GM19324 (cell line): ENCODE measurements around the gene REEP3.

Experiments used
- ATAC-seq: cut with Tn5 transposase; IDR thresholded peaks from one replicate; pipeline ENCODE4 v1.9.1; 2021; ENCODE audit warnings: mild to moderate bottlenecking, moderate library complexity; ENCODE audit not compliant: unreplicated experiment, low FRiP score

The REEP3 gene

DNA sequence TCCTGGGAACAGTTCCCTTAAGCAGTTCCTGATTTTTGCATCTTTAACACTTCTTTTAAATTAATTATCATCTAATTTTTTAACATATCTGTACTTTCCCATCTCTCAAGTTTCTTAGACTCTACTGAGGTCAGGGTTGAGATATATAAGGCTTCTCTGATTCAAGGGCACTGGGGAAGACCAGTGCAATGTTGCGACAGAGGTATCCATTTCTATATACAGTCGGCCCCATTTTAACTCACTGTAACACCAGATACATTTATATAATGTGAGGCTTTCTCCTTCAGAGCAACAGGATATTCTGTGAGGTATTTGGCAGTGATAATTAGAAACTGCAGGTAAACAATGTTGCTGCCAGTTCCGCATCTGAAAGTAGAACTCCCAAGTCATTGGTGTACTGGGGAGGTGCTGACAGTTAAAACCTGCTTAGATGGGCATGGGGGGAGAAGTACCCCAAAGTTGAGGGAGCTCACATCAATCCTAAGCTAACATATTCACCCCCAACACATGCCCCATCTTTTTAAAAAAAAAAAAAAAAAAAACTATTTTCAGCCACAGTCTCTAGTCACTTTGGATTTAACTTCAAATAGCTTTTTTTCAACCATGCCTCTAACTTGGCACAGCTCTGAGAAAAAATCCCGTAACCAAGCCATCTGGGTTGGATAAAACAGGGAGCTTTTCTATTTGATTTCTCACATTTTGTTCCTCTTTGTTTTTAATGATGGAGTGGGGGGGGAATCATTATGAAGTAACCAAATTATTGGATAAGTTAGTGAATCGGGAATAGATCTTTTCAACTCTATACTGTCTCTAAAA is 62.9 kb downstream of the REEP3 start:
- no peak for ATAC-seq

DNA sequence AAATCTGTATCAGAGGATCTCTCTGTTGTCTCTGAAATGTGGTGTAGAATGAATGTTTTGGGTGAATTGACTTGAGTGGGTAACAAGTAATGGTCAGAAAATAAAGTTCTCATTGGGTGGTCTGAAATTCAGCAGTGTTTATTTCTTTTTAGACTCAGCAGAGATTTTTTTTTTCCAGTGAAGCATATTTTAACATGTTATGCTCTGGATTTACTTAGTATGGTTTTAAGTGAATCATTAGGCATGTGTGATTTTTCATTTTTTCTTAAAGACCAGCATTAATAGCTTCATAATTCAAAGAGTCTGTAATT is 63.5 kb downstream of the REEP3 start:
- no peak for ATAC-seq

DNA sequence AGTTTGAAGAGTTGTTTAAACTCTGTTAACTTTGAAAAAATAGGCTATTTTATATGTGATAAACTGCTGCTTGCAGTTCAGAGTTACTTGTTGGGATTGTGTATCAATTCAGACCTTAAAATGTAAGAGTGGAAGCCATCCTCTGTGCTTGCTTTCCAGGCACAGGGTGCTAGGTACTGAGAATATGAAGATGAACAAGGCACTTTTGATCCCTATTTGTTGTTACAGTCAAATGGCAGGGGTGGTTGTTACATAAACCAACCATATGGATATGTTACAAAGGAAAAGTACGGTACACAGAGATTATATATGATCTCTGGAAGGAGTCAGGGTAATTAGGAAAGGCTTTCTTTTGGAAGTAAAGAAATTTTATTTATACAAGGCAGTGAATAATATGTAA is 63.8 kb downstream of the REEP3 start:
- no peak for ATAC-seq

DNA sequence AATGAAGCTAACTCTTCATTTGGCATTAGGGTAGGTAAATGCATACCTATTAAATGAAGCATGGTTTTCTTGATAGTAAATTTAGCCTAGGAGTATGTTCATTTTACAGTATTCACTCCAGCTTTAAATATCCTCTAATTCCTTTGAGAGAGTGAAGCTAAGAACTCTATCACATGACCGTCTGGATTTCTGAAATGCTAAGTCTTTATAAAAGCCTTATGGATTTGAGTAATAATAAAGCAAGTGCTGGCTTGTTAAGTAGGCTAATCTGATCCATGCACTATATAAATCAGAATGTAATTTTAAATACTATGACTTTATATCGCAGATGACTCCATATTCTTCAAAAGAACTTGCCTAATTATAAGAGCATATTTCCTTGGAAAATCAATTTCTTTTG is 64.8 kb downstream of the REEP3 start:
- no peak for ATAC-seq

DNA sequence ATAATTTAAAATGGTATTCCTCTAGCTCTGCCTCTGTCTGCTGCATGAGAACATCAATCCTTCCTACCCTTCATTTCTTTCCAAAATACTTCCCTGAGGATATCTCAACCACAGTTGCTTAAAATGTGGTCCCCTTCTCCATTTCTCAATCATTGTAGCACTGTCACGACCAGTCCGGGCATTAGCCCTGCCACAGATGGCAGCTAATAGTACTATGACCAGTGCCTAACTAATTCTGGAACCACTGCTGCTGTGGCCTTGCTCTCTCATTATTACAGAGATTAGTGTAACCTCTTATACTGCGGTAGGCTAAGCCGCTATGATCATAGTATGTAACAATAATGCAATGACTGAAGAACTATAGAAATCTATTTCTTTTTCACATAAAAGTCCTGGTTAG is 66.0 kb downstream of the REEP3 start:
- no peak for ATAC-seq

DNA sequence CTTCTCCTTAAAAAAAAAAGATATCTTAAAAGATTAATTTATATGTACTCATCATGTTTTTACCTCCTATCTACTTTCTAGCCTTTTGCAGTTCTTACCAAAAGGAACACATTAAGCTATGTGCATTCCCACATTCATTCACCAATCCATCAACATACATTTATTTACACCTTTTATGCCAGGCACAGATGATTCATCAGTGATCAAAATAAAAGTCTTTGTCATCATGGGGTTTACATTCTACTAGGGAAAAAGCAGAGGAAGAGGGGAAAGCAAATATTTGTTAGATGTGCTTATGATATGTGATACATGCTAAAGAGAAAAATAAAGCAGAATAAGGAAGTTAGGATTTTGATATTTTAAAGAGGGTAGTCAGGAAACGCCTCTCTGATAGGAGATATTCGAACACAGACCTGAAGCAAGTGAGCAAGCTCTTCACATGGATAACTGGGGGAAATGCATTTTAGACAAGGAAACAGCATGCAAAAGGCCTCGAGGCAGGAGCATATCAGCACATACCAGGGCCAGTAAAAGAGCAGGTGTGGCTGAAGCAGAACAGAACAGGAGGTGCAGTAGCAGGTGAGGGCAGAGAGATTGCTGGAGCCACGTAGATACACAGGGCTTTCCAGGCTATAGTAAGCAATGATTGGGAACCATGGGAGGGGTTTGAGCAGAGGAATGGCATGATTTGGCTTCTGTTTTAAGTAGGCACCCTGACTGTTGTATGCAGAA is 67.4 kb downstream of the REEP3 start:
- ATAC-seq, result no peak

DNA sequence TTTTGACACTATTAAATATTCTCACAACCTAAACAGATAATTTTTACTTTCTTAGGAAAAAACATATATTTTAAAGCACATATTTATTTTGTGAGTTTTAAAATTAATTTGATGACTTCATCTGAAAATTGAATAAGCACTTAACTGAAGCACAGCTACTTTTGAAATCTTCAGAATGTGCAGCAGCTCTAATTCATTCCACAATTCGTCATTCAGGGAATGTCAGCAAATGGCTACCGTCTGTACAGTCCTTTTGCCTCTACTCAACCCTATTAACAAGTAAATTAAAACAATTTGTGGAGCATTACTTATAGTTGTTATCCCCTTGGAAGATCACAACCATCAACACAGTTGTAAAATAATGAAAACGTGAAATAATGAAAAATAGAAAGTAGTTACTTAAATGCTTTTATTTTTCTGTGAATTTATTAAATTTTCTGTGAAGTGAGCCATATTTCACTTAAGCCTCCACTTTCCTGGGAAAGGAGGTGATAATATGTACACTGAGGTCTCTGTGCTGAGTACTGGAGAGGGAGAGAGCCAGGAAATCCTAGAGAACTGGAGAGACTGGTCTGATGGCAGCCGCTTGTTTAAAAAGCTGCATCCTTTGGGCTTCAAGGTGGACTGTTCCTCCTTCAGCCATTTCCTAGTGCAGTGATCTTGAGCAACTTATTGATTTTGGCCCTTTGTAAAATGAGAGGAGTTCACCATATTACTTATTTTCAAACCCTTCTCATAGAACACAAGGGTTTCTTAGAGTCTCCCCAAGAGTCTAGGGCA is 70.6 kb downstream of the REEP3 start:
- ATAC-seq, result no peak

DNA sequence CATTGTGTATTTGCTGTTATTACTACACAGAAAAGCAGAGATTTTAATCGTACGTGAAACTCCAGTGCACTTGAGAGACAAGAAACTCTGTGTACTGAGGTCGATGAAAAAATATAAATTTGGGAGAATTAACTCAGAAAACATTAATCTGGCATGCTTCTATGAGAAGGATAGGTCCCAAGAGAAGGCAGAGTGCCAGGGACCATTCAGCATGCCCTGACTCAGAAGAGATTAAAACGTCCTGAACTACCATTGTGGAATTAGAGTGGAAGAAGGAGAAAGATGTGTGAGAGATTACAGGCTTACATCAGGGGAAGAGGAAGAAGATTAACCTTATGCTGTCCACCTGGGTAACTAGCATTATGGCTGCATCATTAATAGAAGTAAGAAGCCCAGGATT is 72.4 kb downstream of the REEP3 start:
- no peak for ATAC-seq

DNA sequence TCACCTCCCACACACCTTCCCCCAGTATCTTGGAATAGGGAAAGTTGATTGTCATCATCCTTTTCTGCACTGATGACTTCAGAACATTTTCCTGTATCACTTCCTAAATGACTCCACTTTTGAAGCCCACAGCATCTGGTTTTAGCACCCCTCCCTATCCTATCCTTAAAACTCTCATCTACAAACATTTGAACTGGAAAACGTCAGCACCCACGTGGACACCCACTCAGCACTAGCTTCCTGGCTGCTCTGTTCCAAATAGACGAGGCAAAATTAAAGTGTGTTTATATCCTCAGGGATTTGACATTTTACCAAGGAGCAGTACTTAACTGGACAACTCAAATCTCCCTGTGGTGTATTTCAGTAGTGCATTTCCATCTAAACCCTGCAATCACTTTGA is 73.9 kb downstream of the REEP3 start:
- no peak for ATAC-seq

DNA sequence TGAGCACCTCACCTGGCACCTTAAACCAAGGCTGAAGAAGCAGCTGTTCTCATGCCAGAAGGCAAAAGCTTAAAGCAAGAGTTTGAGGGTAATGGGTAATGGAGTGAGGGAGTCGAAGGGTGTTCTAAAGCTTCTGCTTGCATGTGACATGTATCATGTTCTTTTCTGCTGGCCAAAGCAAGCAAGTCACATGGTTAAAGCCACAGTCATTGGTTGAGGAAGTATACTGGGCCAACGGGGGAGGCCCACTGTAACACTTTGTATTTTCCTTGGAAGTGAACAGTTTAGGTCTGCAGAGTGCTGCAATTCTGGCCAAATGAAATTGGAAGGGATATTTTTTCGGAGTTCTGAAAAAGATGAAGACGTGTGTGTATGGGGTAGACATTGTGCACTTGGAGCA is 75.7 kb downstream of the REEP3 start:
- no peak for ATAC-seq

DNA sequence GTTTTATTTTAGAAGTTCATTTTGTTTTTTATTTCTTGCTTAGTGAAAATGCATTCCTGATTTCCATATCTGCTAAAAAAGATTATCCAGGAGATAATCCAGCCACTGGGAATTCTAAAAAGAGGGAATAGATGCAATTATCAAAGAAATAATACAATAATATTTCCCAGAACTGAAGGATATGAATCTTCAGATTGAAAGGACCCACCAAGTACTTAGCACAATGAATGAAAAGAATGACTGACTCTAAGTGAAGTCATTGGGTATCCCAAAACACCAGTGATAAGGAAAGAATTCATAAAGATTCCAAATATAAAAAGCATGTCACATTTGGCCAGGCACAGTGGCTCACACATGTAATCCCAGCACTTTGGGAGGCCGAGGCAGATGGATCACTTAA is 79.3 kb downstream of the REEP3 start:
- no peak for ATAC-seq

DNA sequence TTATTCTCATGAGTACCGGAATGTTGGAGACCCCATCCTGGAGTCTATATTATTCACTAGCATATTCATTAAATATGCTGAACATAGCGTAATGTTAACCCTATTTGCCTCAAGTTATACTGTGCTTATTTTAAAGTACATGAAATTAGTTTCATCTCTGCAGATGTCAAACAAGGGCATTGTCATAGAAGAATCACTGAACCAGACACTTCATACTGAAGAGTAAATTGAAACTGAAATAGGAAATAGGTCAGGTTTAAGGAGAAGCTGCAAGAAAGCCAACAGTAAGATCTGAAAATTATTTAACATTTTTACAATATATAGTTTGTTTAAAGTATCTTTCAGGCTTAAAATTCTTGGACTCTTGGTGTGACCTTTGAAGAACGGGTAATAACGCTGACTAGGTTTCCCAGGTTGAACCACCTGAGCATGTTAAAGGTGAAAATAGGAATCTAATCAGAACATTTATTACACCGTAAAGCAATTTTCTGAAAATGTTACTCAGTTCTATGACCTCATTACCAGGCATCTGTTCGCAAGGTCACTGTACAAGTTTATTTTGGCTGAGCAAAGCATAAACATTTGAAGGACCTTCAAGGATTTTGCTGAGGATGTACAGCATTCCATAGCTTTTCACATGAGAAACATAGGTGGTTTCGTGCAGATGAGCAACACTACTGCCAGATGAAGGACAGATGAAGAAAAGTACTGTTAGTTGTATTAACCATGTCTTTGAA is 82.7 kb downstream of the REEP3 start:
- ATAC-seq, result no peak

DNA sequence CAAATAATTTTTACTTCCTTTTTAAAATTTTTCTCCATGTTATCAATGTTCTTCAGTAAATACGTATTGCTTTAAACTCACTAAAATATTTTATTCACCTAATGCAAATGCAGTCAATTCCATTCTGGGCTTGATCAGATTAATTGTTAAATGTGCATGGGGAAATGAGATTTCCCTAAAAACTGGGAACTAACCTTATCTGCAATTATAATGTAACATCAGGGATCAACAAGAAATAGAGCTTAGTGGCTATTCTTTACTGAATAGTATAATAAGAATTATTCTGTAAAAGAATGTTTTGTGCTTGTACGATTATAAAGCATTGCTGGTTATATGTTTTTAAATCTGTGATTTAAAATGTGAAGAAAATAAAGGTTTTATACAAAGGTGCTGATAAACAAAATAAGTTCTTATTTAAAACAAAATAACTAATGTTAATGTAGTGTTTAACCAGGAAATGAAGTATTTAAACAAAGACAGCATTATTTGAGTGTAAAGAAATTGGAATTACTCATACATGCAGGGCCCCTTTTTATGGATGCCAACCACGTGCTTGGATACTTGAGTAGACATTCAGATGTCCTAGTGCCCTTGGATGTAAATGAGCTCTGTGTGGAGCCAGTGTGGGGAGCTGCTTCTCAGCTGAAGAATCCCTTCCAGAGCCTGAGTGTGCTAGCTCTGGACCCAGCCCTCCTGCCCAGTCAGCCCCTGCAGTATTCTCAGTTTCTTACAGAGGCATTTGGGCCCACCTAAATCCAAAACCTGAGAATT is 84.2 kb downstream of the REEP3 start:
- ATAC-seq, result no peak

DNA sequence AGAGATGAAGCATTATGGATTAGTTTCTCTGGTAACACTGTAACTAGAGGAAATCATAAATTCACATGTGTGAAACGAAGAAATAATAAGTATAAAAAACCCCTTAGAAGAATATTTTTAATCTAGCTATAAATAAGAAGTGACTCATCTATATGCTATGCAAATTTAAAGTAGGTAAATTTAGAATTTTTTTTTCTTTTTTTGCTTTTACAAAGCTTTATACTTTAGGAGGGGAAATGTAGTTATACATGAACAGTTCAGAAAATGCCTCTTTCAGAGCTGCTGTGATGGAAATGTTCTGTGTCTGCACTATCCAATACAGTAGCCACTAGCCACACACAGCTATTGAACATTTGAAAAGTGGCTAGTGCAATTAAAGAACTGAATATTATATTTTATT is 87.3 kb downstream of the REEP3 start:
- no peak for ATAC-seq

DNA sequence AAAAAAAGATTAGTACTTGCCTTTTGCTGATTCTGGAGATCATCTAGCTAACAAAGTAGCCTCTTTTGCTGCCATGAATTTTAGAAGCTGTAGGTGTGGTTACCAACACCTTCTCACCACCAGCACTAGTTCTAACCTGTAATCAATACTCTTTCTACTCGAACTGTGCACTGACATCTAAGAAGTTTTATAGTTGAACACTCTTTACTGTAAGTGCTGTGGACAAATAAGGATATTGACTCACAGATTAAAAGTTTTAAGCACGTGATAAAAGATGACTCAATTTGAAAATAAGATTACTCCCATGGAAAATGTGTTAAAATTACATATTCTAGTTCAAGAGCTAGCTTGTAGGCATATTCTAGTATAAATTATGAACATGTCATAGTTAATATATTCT is 89.9 kb downstream of the REEP3 start:
- no peak for ATAC-seq

DNA sequence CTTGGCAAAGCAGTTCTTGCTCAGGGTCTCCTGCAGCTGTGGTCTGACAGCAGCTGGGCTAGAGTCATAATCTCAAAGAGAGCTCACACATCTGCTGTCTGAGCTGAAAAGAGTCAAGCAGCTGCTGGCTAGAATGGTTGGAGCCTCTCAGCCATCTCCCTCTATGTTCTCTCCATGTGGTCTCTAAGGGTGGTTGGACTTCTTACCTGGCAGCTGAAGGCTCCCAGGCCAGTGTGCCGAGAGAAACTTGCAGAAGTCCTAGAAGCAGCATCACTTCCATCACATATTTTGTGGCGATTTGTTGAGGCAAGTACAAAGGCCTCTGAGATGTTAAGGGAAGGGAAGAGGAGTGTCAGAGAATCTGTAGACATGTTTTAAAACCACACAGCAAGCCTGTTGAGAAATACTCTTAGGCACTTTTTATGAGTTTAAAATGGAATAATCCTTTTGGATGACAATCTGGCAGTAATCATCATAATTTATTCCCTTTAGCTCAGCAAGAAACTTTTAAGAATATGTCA is 93.2 kb downstream of the REEP3 start:
- no peak for ATAC-seq

DNA sequence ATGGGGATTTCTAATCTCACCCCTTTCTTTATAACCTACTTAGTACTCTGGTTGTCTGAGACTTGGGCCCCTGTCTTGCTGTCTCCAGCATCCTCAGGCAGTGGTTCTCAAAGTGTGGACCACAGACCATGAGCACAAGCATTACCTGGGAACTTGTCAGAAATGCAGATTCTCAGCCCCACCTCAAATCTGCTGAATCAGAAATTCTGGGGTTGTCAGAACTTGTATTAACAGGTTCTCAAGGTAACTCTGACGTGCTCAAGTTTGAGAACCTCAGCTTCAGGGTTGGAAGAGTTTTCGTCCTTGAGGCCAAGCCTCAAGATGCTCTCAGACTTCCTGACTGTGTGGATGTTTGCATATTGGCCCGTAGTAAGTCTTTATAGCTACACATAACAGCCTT is 97.4 kb downstream of the REEP3 start:
- no peak for ATAC-seq

DNA sequence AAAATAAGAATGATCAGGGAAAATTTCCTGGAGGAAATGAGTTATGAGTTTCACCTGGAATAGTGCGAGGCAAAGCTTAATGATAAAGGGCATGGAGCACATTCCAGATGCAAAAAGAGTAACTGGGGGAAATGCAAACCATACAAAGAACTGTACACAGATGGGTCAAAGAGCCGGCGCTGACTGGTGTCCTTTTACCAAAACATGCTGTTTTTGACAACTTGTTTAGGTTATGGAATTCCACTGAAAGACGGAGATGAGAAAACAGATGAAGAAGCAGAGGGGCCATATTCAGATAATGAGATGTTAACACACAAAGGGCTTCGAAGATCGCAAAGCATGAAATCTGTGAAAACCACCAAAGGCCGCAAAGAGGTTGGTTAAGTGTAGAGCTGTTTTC is 98.2 kb downstream of the REEP3 start:
- no peak for ATAC-seq

DNA sequence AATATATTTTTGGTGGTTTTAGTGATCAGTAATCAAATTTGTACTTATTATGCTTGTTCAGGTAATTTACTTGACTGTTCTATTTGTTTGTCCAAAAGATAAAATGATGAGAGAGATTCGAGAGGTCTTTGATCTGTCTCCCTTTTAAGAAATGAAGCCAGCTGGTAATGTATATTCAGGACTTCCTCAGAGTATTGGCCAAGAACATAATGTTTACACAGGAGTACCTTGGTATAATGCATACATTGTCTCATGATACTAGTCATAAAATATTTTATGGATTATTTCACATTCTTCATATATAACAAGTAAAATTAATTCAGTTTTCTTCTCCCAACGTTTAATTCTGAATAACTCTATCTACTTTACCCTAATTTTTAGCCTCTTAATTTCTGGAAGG is 100.9 kb downstream of the REEP3 start:
- ATAC-seq, result no peak

DNA sequence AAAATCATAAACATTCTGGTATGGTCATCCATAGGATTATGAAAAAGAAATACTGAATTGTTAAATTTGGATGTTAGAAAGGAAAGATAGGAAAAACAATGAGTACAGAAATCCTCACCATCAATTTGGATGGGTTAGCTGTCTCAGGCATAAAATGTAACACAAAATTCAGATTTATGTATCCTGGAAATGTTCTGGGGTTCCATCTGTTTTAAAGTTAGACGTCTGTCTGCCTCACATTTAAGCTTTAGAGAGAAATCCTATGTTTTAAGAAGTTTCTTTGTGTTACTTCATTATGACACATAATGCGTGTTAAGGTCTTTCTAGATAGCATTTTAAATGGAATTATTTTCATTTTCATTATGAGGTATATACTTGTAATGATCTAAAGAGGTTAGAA is 103.5 kb downstream of the REEP3 start:
- ATAC-seq, result no peak
